Esophagus muscularis mucosa (tissue), 4 donors: Measurements from ENCODE around the gene GALR2. TPM values are rescaled to one million over a fixed set of nuclear protein-coding genes. Genes with fewer than 3 reads are reported as not detected.
"Not testable (repeated sequence)": the region's sequence is repeated elsewhere in the genome, so short reads cannot be mapped to it uniquely, and the experiment has no call there.

Experiments
- DNase-seq: peaks from one replicate; pipeline ENCODE4 v3.0.0-alpha.2; 2017; ENCODE audit errors: extremely low spot score
- H3K27ac ChIP-seq, 4 donors: fragments of 200-600 bp; sonication (generic); replicated peaks in 1 of 4; 1 replicate in 3 of 4; 2 replicates in 1 of 4; pipeline ENCODE4 v1.5.1; 2016 to 2019; ENCODE audit warnings: mild to moderate bottlenecking in 1 of 4
- H3K27me3 ChIP-seq, 4 donors: fragments of 200-600 bp; sonication (generic); one replicate each; pipeline versions ENCODE4 v1.5.1 to v1.6.0; 2016 to 2019
- H3K36me3 ChIP-seq, 4 donors: fragments of 200-600 bp; sonication (generic); one replicate each; pipeline ENCODE4 v1.5.1; 2016 to 2019
- H3K4me1 ChIP-seq, 4 donors: fragments of 200-600 bp; sonication (generic); one replicate each; pipeline ENCODE4 v1.5.1; 2016 to 2019
- H3K4me3 ChIP-seq, 4 donors: fragments of 200-600 bp; sonication (generic); 1 replicate in 2 of 4; 2 replicates in 2 of 4; pipeline ENCODE4 v1.5.1; 2016 to 2019; ENCODE audit warnings: mild to moderate bottlenecking in 4 of 4, moderate library complexity in 1 of 4
- H3K9me3 ChIP-seq, 4 donors: fragments of 200-600 bp; sonication (generic); 1 replicate in 3 of 4; 2 replicates in 1 of 4; pipeline ENCODE4 v1.5.1; 2016 to 2019
- EP300 ChIP-seq: sonication (generic); formaldehyde crosslinking; IDR thresholded peaks from one replicate; pipeline ENCODE4 v1.6.1; 2017; ENCODE audit warnings: antibody characterized with exemption
- POLR2A ChIP-seq: fragments of 450-650 bp; IDR thresholded peaks from one replicate; pipeline ENCODE4 v1.6.1; 2017; ENCODE audit warnings: antibody characterized with exemption, moderate library complexity, mild to moderate bottlenecking, low read depth
- POLR2AphosphoS5 ChIP-seq, 2 donors: sonication (generic); formaldehyde crosslinking; IDR thresholded peaks; one replicate each; pipeline ENCODE4 v1.6.1; 2017; ENCODE audit warnings: antibody characterized with exemption in 2 of 2
- WGBS: methylation state at CpG from one replicate; pipeline ENCODE4 v1.1.5; 2018; 5-methylcytosine and 5-hydroxymethylcytosine counted together
- intact Hi-C: fragments of 100-400 bp; cut with DNase I; formaldehyde crosslinking; loops from one replicate; pipeline ENCODE4 v1.15.1; 2023
- total RNA-seq, 4 donors: library from RNA; depleted of rRNA; stranded (reverse); fragments of >200 nt; gene quantifications; one replicate each; pipeline versions ENCODE4 v1.1.0 to v1.2.1, GENCODE V29; 2016
- TF ChIP-seq, protein P1 (sequence below), 3 experiments: fragments of 200-600 bp in 2 of 3; fragments of 450-650 bp in 1 of 3; sonication (generic) in 2 of 3; IDR thresholded peaks; one replicate each; pipeline ENCODE4 v1.5.1; 2017 to 2019; ENCODE audit warnings: antibody characterized with exemption in 3 of 3, mild to moderate bottlenecking in 2 of 3, moderate library complexity in 1 of 3

The GALR2 gene
- total RNA-seq, 4 donors from 2014 or later: 0.50 TPM; not detected in 3

DNA sequence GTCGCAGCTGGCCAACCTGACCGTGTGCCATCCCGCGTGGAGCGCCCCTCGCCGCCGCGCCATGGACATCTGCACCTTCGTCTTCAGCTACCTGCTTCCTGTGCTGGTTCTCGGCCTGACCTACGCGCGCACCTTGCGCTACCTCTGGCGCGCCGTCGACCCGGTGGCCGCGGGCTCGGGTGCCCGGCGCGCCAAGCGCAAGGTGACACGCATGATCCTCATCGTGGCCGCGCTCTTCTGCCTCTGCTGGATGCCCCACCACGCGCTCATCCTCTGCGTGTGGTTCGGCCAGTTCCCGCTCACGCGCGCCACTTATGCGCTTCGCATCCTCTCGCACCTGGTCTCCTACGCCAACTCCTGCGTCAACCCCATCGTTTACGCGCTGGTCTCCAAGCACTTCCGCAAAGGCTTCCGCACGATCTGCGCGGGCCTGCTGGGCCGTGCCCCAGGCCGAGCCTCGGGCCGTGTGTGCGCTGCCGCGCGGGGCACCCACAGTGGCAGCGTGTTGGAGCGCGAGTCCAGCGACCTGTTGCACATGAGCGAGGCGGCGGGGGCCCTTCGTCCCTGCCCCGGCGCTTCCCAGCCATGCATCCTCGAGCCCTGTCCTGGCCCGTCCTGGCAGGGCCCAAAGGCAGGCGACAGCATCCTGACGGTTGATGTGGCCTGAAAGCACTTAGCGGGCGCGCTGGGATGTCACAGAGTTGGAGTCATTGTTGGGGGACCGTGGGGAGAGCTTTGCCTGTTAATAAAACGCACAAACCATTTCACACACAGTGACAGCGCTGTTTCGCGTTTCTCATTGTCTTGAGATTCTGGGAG is 2.4 kb downstream of the GALR2 start:
- H3K4me1 ChIP-seq: peaks cover 45 to 66% (median 53%) of the 10 kb centered on the region in 4 donors

DNA sequence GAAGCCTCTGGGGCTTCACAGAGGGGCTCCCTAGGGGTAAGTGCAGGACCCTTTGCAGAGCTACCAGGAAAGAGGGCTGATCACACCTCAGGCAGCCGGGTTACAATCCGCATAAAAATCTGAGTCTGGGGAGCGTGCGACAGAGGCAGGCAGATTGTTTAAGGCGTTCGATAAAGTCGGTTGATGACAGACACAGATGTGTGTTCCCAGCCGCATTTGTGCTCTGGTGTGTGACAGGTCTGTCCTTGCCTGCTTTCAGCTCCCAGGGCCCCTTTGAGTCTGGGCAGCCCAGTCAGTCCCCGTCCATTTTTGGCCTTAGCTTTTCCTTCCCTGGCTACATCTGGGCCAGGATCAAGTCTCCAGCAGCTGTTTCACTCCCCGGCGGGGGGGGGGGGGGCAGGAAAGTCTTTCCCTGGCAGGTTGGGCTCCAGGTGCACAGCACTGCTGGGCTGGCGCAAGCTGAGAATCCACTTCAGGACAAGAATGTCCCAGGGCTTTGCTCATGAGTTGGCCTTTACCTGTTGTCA is 3.1 kb downstream of the GALR2 start:
- intact Hi-C loops: no loop called here
- no peak overlapping the region for H3K4me3 ChIP-seq
- no peak overlapping the region for H3K27ac ChIP-seq
- H3K36me3 ChIP-seq: peaks cover 0 to 9% (median 5%) of the 10 kb centered on the region in 4 donors
- peaks cover 19 to 70% (median 47%) of the 10 kb centered on the region in 4 donors for H3K27me3 ChIP-seq
- H3K9me3 ChIP-seq: no peaks in the 10 kb centered on the region
- no peak for DNase-seq
- TF ChIP-seq, protein P1, sequence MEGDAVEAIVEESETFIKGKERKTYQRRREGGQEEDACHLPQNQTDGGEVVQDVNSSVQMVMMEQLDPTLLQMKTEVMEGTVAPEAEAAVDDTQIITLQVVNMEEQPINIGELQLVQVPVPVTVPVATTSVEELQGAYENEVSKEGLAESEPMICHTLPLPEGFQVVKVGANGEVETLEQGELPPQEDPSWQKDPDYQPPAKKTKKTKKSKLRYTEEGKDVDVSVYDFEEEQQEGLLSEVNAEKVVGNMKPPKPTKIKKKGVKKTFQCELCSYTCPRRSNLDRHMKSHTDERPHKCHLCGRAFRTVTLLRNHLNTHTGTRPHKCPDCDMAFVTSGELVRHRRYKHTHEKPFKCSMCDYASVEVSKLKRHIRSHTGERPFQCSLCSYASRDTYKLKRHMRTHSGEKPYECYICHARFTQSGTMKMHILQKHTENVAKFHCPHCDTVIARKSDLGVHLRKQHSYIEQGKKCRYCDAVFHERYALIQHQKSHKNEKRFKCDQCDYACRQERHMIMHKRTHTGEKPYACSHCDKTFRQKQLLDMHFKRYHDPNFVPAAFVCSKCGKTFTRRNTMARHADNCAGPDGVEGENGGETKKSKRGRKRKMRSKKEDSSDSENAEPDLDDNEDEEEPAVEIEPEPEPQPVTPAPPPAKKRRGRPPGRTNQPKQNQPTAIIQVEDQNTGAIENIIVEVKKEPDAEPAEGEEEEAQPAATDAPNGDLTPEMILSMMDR (IDR thresholded peaks at IDR 0.05): no peak
- TF ChIP-seq POLR2A (no peak), EP300 (no peak), POLR2AphosphoS5 (IDR thresholded peaks at IDR 0.05) (no peak)
- H3K4me1 ChIP-seq: peaks cover 45 to 65% (median 52%) of the 10 kb centered on the region in 4 donors
- 12% methylated on average over 11 of the region's 12 CpGs for WGBS

More for the DNA sequence above, 2.4 kb downstream of the GALR2 start:
- H3K36me3 ChIP-seq: peaks cover 0 to 5% (median 0%) of the 10 kb centered on the region in 4 donors
- H3K9me3 ChIP-seq: no peaks in the 10 kb centered on the region
- H3K27ac ChIP-seq: no peak overlapping the region
- intact Hi-C loops: no loop called here
- TF ChIP-seq, protein P1 (IDR thresholded peaks at IDR 0.05): no peak
- no peak for TF ChIP-seq POLR2A
- TF ChIP-seq POLR2AphosphoS5 (IDR thresholded peaks at IDR 0.05): no peak
- TF ChIP-seq EP300: no peak
- WGBS: 5% methylated on average over 23 of the region's 82 CpGs
- no peak for DNase-seq
- H3K4me3 ChIP-seq: peak overlapping the region in 2 of 4 donors; percentile 1 to 6
- peaks cover 19 to 70% (median 47%) of the 10 kb centered on the region in 4 donors for H3K27me3 ChIP-seq

DNA sequence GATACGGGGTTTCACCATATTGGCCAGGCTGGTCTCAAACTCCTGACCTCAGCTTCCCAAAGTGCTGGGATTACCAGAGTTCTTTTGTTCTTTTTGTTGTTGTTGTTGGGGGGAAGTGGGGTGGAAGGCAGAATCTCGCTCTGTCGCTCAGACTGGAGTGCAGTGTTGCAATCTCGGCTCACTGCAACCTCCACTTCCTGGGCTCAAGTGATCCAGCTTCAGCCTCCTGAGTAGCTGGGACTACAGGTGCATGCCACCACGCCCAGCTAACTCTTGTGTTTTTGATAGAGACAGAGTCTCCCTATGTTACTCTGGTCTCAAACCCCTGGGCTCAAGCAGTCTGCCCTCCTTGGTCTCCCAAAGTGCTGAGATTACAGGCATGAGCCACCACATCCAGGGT is 3.8 kb downstream of the GALR2 start:
- Histone ChIP-seq H3K27me3 (peaks cover 19 to 69% (median 47%) of the 10 kb centered on the region in 4 donors), H3K4me1 (peaks cover 41 to 59% (median 46%) of the 10 kb centered on the region in 4 donors)

DNA sequence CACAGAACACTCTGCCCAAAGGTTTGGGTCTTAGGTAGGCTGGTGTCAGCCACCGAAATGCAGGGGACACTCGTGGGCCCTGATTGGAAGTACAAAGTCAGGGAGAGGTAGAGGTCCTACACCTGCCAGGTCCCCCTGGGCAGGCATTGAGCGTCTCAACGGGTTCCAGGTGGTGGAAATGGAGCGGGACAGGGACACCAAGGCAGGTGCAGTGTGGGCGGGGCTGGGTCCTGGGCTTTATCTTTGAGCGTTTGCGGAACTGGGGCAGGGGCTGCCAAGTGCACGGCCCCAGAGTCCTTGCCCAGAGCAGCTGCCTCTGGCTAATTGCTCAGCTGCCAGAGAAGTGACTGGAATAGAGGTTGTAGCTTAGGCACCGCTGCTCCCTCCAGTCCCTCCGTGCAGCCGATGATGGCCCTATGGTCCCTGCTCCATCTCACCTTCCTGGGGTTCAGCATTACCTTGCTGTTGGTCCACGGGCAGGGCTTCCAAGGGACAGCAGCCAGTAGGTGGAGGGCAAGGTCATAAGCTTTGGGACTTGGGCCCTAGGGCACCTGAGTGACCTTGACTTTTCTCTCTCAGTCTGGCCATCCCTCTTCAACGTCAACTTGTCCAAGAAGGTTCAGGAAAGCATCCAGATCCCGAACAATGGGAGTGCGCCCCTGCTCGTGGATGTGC is 4.4 kb downstream of the GALR2 start, which contains the start of gene ZACN:
TSS of gene ZACN (plus strand) at position 323 of the 675 bp plus-strand sequence. CDS start at position 406, 83 bp downstream.
- Histone ChIP-seq H3K4me1 (peaks cover 40 to 54% (median 46%) of the 10 kb centered on the region in 4 donors), H3K27me3 (peaks cover 18 to 63% (median 44%) of the 10 kb centered on the region in 4 donors), H3K9me3 (no peaks in the 10 kb centered on the region), H3K36me3 (peaks cover 12 to 23% (median 18%) of the 10 kb centered on the region in 4 donors), H3K27ac (no peak within 1 kb of the TSS), H3K4me3 (no peak within 1 kb of the TSS)
- no peak for DNase-seq
- WGBS: 56% methylated on average over 5 of the region's 17 CpGs
- TF ChIP-seq POLR2AphosphoS5 (IDR thresholded peaks at IDR 0.05): no peak
- TF ChIP-seq, protein P1 (IDR thresholded peaks at IDR 0.05): no peak
- TF ChIP-seq POLR2A: no peak
- no peak for TF ChIP-seq EP300
- intact Hi-C loops: no loop called here

More for the DNA sequence above, 3.8 kb downstream of the GALR2 start:
- H3K27ac ChIP-seq, H3K9me3 ChIP-seq, H3K4me3 ChIP-seq, intact Hi-C loops, DNase-seq: not testable (repeated sequence)
- WGBS: 59% methylated on average over 5 of the region's 5 CpGs
- peaks cover 6 to 17% (median 12%) of the 10 kb centered on the region in 4 donors for H3K36me3 ChIP-seq
